ENCODE measurements around the gene PRKCH.
"Not testable (repeated sequence)": the region's sequence is repeated elsewhere in the genome, so short reads cannot be mapped to it uniquely, and the experiment has no call there.

Gene PRKCH

GRCh38 chr14:61308701-61309100 lies 12.7 kb upstream of the PRKCH start:
- DNase-seq: not testable (repeated sequence)

GRCh38 chr14:61315313-61315712 lies 6.1 kb upstream of the PRKCH start:
- no peak for DNase-seq

GRCh38 chr14:61319086-61319485 lies 2.3 kb upstream of the PRKCH start:
- no peak for DNase-seq

GRCh38 chr14:61319706-61320105 lies 1.7 kb upstream of the PRKCH start:
- DNase-seq: no peak

GRCh38 chr14:61320170-61320569 lies 1.2 kb upstream of the PRKCH start:
- DNase-seq: not testable (repeated sequence)

GRCh38 chr14:61320806-61321384 lies 484 bp upstream of the PRKCH start:
- DNase-seq: no peak

GRCh38 chr14:61322011-61322798 lies 826 bp downstream of the PRKCH start:
- DNase-seq: no peak

GRCh38 chr14:61322799-61323290 lies 1.5 kb downstream of the PRKCH start:
- DNase-seq: peak; percentile 62

GRCh38 chr14:61323970-61324369 lies 2.6 kb downstream of the PRKCH start:
- DNase-seq: no peak

- DNase-seq: no peak
Measured at GRCh38 chr14:61325166-61325565, 3.8 kb downstream of the PRKCH start.

- no peak for DNase-seq
Measured at GRCh38 chr14:61326146-61326545, 4.8 kb downstream of the PRKCH start.

GRCh38 chr14:61326847-61327246 lies 5.5 kb downstream of the PRKCH start:
- DNase-seq: no peak

GRCh38 chr14:61328626-61329262 lies 7.4 kb downstream of the PRKCH start:
- no peak for DNase-seq

GRCh38 chr14:61329478-61330051 lies 8.2 kb downstream of the PRKCH start:
- no peak for DNase-seq

GRCh38 chr14:61330511-61330910 lies 9.1 kb downstream of the PRKCH start:
- DNase-seq: no peak

GRCh38 chr14:61331992-61332657 lies 10.7 kb downstream of the PRKCH start:
- DNase-seq: no peak

GRCh38 chr14:61332658-61333029 lies 11.3 kb downstream of the PRKCH start:
- DNase-seq: no peak

- DNase-seq: no peak
Measured at GRCh38 chr14:61333087-61333486, 11.7 kb downstream of the PRKCH start.

GRCh38 chr14:61334197-61334701 lies 12.9 kb downstream of the PRKCH start:
- DNase-seq: no peak

GRCh38 chr14:61335049-61335448 lies 13.7 kb downstream of the PRKCH start:
- peak; percentile 55 for DNase-seq

- DNase-seq: peak; percentile 75
Measured at GRCh38 chr14:61335671-61336275, 14.4 kb downstream of the PRKCH start.

GRCh38 chr14:61337893-61338292 lies 16.5 kb downstream of the PRKCH start:
- DNase-seq: peak; percentile 92
